OCI-LY1 (cell line): ENCODE measurements around the gene RPS6KA2.
A peak's percentile ranks its signal among the peaks of the same experiment; 100 is the strongest.

Experiments used
- H2AFZ ChIP-seq: fragments of 200-600 bp; sonication (generic), shearing (Covaris generic); 2 replicates; pipeline ENCODE4 v1.6.0; 2014; ENCODE audit warnings: antibody characterized with exemption, mild to moderate bottlenecking, low read length
- H3F3A ChIP-seq: fragments of 200-600 bp; sonication (generic), shearing (Covaris generic); 2 replicates; pipeline ENCODE4 v1.6.0; 2014; ENCODE audit warnings: mild to moderate bottlenecking, antibody characterized with exemption, low read length, moderate library complexity; ENCODE audit not compliant: insufficient read depth
- H3K27ac ChIP-seq: fragments of 200-600 bp; sonication (generic); 2 replicates; pipeline ENCODE4 v1.5.1; 2014; ENCODE audit warnings: low read length, mixed run types, mild to moderate bottlenecking, low read depth; ENCODE audit not compliant: poor library complexity, severe bottlenecking
- H3K27me3 ChIP-seq: fragments of 200-600 bp; sonication (generic); 2 replicates; pipeline ENCODE4 v1.6.0; 2014; ENCODE audit warnings: antibody characterized with exemption, mild to moderate bottlenecking, low read length, moderate library complexity; ENCODE audit not compliant: insufficient read depth
- H3K36me3 ChIP-seq: fragments of 200-600 bp; sonication (generic); 2 replicates; pipeline ENCODE4 v1.6.1; 2014; ENCODE audit warnings: mild to moderate bottlenecking, antibody characterized with exemption, low read length, moderate library complexity, mixed read lengths; ENCODE audit not compliant: insufficient read depth
- H3K4me1 ChIP-seq: fragments of 200-600 bp; sonication (generic); 2 replicates; pipeline ENCODE4 v1.5.1; 2014; ENCODE audit warnings: mild to moderate bottlenecking, low read length, moderate library complexity; ENCODE audit not compliant: insufficient read depth, severe bottlenecking
- H3K4me2 ChIP-seq: fragments of 200-600 bp; sonication (generic), shearing (Covaris generic); 2 replicates; pipeline ENCODE4 v1.6.1; 2014; ENCODE audit warnings: low read length
- H3K4me3 ChIP-seq: fragments of 200-600 bp; sonication (generic); 2 replicates; pipeline ENCODE4 v1.5.1; 2014; ENCODE audit warnings: low read length, low read depth, mild to moderate bottlenecking, mixed read lengths; ENCODE audit not compliant: poor library complexity, severe bottlenecking
- H3K79me2 ChIP-seq: fragments of 200-600 bp; shearing (Covaris generic); 2 replicates; pipeline ENCODE4 v1.6.1; 2016; ENCODE audit warnings: mixed run types, low read length, mixed read lengths; ENCODE audit not compliant: insufficient read depth
- H3K9ac ChIP-seq: fragments of 200-600 bp; sonication (generic), shearing (Covaris generic); 2 replicates; pipeline ENCODE4 v1.6.1; 2014; ENCODE audit warnings: mild to moderate bottlenecking, low read length, mixed read lengths
- H3K9me2 ChIP-seq: fragments of 200-600 bp; sonication (generic), shearing (Covaris generic); 2 replicates; pipeline ENCODE4 v1.6.1; 2014; ENCODE audit warnings: low read depth, mild to moderate bottlenecking, low read length, mixed read lengths
- H3K9me3 ChIP-seq: fragments of 200-600 bp; shearing (Covaris generic); 2 replicates; pipeline ENCODE4 v1.6.1; 2014; ENCODE audit warnings: low read length, mixed read lengths
- H4K20me1 ChIP-seq: fragments of 200-600 bp; sonication (generic), shearing (Covaris generic); 2 replicates; pipeline ENCODE4 v1.6.0; 2016; ENCODE audit warnings: mild to moderate bottlenecking, low read length; ENCODE audit not compliant: insufficient read depth
- EZH2 ChIP-seq: fragments of 200-600 bp; sonication (generic), shearing (Covaris generic); IDR thresholded peaks from 2 replicates; pipeline ENCODE4 v1.8.0; 2017; ENCODE audit warnings: borderline replicate concordance, mixed run types, mild to moderate bottlenecking, antibody characterized with exemption, low read length, moderate library complexity, mixed read lengths
- TF ChIP-seq, protein P1 (sequence below): fragments of 200-600 bp; sonication (generic), shearing (Covaris generic); IDR thresholded peaks from 2 replicates; pipeline ENCODE4 v1.5.1; 2017; ENCODE audit warnings: mild to moderate bottlenecking, antibody characterized with exemption, low read length, moderate library complexity, mixed read lengths

RPS6KA2 gene

DNA sequence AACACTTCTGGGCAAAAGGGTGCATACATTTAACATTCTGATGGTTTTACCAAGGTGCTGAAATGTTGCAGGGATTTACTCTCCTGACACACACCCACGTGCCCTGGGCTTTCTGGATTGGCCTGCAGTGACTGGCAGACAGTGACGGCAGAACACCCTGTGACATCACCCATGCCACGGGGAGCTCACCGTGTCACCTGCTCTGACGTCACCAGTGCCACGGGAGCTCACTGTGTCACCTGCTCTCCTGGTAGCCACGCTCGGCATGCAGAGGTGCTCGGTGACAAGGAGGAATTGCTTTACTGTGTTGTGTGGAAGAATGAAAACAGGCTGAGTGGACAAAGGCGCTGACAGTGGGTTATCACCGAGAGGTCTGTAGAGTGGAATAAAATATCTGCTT lies 139.9 kb downstream of the RPS6KA2 start:
- peaks cover 13% of the 10 kb centered on the region for H3K4me1 ChIP-seq

DNA sequence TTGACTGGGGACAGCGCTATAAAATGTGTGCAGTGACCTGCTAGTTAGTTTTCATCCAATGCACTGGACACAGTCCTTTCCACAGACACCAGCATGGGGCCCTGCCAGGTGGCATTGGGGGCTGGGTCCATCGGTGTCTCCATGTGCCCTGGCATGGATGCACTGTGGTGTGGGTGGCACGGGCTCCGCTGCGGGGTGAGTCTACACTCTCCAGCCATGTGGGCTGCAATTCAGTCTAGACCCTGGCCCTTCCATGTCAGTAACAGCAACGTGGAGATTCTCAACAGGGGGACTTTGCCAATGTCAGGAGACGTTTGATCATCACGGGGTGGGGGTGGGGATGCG lies 140.5 kb downstream of the RPS6KA2 start:
- Histone ChIP-seq H3K79me2 (no peaks in the 10 kb centered on the region), H4K20me1 (no peaks in the 10 kb centered on the region), H3K9me3 (peaks cover 8% of the 10 kb centered on the region), H2AFZ (no peak overlapping the region), H3K4me2 (no peak overlapping the region), H3K27me3 (no peaks in the 10 kb centered on the region), H3K4me1 (peaks cover 13% of the 10 kb centered on the region), H3K9me2 (no peaks in the 10 kb centered on the region), H3K36me3 (peaks cover 5% of the 10 kb centered on the region), H3F3A (no peaks in the 10 kb centered on the region), H3K9ac (no peak overlapping the region), H3K27ac (no peak overlapping the region), H3K4me3 (no peak overlapping the region)
- TF ChIP-seq, protein P1, sequence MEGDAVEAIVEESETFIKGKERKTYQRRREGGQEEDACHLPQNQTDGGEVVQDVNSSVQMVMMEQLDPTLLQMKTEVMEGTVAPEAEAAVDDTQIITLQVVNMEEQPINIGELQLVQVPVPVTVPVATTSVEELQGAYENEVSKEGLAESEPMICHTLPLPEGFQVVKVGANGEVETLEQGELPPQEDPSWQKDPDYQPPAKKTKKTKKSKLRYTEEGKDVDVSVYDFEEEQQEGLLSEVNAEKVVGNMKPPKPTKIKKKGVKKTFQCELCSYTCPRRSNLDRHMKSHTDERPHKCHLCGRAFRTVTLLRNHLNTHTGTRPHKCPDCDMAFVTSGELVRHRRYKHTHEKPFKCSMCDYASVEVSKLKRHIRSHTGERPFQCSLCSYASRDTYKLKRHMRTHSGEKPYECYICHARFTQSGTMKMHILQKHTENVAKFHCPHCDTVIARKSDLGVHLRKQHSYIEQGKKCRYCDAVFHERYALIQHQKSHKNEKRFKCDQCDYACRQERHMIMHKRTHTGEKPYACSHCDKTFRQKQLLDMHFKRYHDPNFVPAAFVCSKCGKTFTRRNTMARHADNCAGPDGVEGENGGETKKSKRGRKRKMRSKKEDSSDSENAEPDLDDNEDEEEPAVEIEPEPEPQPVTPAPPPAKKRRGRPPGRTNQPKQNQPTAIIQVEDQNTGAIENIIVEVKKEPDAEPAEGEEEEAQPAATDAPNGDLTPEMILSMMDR, result no peak
- no peak for TF ChIP-seq EZH2

More for the DNA sequence above, 139.9 kb downstream of the RPS6KA2 start:
- Histone ChIP-seq H3K27ac (peak overlapping the region; percentile 55), H3F3A (no peaks in the 10 kb centered on the region), H4K20me1 (no peaks in the 10 kb centered on the region), H3K36me3 (peaks cover 5% of the 10 kb centered on the region), H3K9me3 (peaks cover 8% of the 10 kb centered on the region), H3K27me3 (no peaks in the 10 kb centered on the region), H2AFZ (no peak overlapping the region; the same call in 1 of the 2 replicates), H3K4me3 (no peak overlapping the region), H3K9ac (no peak overlapping the region), H3K4me2 (no peak overlapping the region), H3K79me2 (no peaks in the 10 kb centered on the region), H3K9me2 (no peaks in the 10 kb centered on the region)
- TF ChIP-seq, protein P1, result no peak
- no peak for TF ChIP-seq EZH2

DNA sequence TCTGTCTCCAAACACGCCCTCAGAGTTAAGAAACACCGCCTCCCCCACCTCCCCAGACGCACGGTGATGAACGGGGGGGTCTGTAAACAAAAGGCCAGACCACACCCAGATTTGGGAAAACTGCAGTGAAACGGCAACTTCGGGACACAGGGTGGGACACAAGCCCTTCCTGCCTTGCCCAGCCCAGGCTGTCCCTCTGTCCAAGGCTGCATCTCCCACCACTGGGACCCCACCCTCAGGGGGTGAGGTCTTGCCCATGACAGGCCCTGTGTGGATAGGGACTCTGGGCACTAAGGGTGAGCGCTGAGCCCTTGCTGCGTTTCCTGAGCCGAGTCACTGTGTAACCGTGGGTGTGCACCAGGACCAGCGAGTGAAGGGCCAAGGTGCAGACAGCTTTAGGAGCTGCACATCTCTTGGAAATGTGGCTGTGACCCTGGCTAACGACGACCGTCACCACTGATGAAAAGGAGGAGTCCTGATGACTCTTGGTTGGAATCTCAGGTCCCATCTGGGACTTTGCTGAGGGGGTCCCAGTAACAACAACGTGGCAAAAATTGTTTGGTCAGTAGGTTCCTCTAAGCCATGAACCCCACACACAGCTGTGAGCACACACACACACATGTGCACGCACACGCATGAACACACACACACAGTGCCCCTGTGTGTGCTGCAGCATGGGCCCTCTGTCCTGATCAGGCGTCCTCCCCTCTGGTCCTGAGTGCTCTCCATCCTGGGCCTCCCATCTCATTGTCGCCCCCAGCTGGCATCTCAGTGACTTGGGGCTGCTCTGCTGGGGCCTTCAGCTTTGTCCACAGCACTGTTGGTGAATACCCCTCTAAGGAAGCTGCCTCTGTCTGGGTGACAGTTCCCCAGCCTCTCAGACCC lies 141.2 kb downstream of the RPS6KA2 start:
- H3K27ac ChIP-seq, result no peak overlapping the region
- H4K20me1 ChIP-seq, result no peaks in the 10 kb centered on the region
- TF ChIP-seq EZH2, result no peak
- TF ChIP-seq, protein P1, result peak; percentile 21; the same call in 1 of the 2 replicates
- H3K36me3 ChIP-seq, result peaks cover 5% of the 10 kb centered on the region
- H3K9ac ChIP-seq, result no peak overlapping the region
- no peak overlapping the region for H2AFZ ChIP-seq
- no peaks in the 10 kb centered on the region for H3K27me3 ChIP-seq
- no peaks in the 10 kb centered on the region for H3F3A ChIP-seq
- peaks cover 13% of the 10 kb centered on the region for H3K4me1 ChIP-seq
- H3K9me2 ChIP-seq, result no peaks in the 10 kb centered on the region
- H3K4me2 ChIP-seq, result no peak overlapping the region
- no peak overlapping the region for H3K4me3 ChIP-seq
- H3K79me2 ChIP-seq, result no peaks in the 10 kb centered on the region
- peaks cover 8% of the 10 kb centered on the region for H3K9me3 ChIP-seq
